GM12872 (cell line): ENCODE measurements around the gene PLAAT3.

Source experiments
- CTCF ChIP-seq: IDR thresholded peaks from 3 replicates; pipeline ENCODE4 v1.5.1; 2011; ENCODE audit warnings: low read depth, mild to moderate bottlenecking, low read length, moderate library complexity; ENCODE audit not compliant: insufficient read depth

PLAAT3 gene

GRCh38 chr11:63608353-63609345, 5.6 kb downstream of the PLAAT3 start:
- no peak for TF ChIP-seq CTCF

- TF ChIP-seq CTCF: no peak
These were observed 11.1 kb downstream of the PLAAT3 start for GRCh38 chr11:63603180-63603518.

GRCh38 chr11:63599211-63600122, 14.8 kb downstream of the PLAAT3 start:
- no peak for TF ChIP-seq CTCF

GRCh38 chr11:63598556-63598955, 15.7 kb downstream of the PLAAT3 start:
- TF ChIP-seq CTCF: no peak

GRCh38 chr11:63595296-63595695, 18.9 kb downstream of the PLAAT3 start:
- no peak for TF ChIP-seq CTCF

- TF ChIP-seq CTCF: peak; percentile 87
These were observed 21.2 kb downstream of the PLAAT3 start for GRCh38 chr11:63592975-63593395.
